ENCODE results near the gene PHF19. TPM values are rescaled to one million over a fixed set of nuclear protein-coding genes. Genes with fewer than 3 reads are reported as not detected.

The PHF19 gene
- total RNA-seq, 1 experiment from 2014 or later, result 76.3 TPM

- H3K4me3 ChIP-seq (ENCODE audit: low read depth, low read length), result no peak overlapping the region
- no peaks in the 10 kb centered on the region for H3K36me3 ChIP-seq (ENCODE audit: control insufficient read depth, insufficient read depth, low read length)
- Mint-ChIP-seq H3K4me1 (ENCODE audit: low read depth, unreplicated experiment) (no peaks in the 10 kb centered on the region), H3K27ac (ENCODE audit: unreplicated experiment) (no peak overlapping the region), H3K36me3 (ENCODE audit: insufficient read depth, unreplicated experiment) (no peaks in the 10 kb centered on the region), H3K27me3 (ENCODE audit: insufficient read depth, unreplicated experiment) (peaks cover 2% of the 10 kb centered on the region), H3K9me3 (ENCODE audit: unreplicated experiment) (no peaks in the 10 kb centered on the region), H3K4me3 (ENCODE audit: unreplicated experiment) (no peak overlapping the region)
- no peak for TF ChIP-seq CTCF (IDR thresholded peaks at IDR 0.05; ENCODE audit: insufficient read depth in 1 of 2, low read depth in 1 of 2, low read length in 1 of 2, severe bottlenecking in 1 of 2, unreplicated experiment in 1 of 2)
- ChIA-PET POLR2A (no interaction called here), CTCF (no interaction called here)
- DNase-seq, result no peak
- H3K4me1 ChIP-seq, result no peaks in the 10 kb centered on the region
- no TSS peak for BruUV-seq (replicated peaks)
- H3K27me3 ChIP-seq (replicated peaks; ENCODE audit: control insufficient read depth, insufficient read depth, low read length), result no peaks in the 10 kb centered on the region; the same call in 1 of the 2 replicates
- H3K9me3 ChIP-seq, result no peaks in the 10 kb centered on the region
- intact Hi-C loops (cut with micrococcal nuclease; ENCODE audit: unreplicated experiment), result no loop called here
Measured at GRCh38 chr9:120898396-120898795, 21.4 kb upstream of the PHF19 start.

GRCh38 chr9:120895951-120896350 lies 19.0 kb upstream of the PHF19 start:
- no peaks in the 10 kb centered on the region for H3K27me3 ChIP-seq (replicated peaks; ENCODE audit: control insufficient read depth, insufficient read depth, low read length)
- H3K4me1 Mint-ChIP-seq (ENCODE audit: low read depth, unreplicated experiment), result peaks cover 2% of the 10 kb centered on the region
- no peak overlapping the region for H3K4me3 ChIP-seq (ENCODE audit: low read depth, low read length)
- BruUV-seq (replicated peaks), result no TSS peak
- H3K27ac Mint-ChIP-seq (ENCODE audit: unreplicated experiment), result no peak overlapping the region
- CTCF ChIA-PET, result no interaction called here
- TF ChIP-seq CTCF (IDR thresholded peaks at IDR 0.05; ENCODE audit: insufficient read depth in 1 of 2, low read depth in 1 of 2, low read length in 1 of 2, severe bottlenecking in 1 of 2, unreplicated experiment in 1 of 2), result no peak
- H3K27me3 Mint-ChIP-seq (ENCODE audit: insufficient read depth, unreplicated experiment), result peaks cover 2% of the 10 kb centered on the region
- intact Hi-C loops (cut with micrococcal nuclease; ENCODE audit: unreplicated experiment), result no loop called here
- no peaks in the 10 kb centered on the region for H3K4me1 ChIP-seq
- DNase-seq, result no peak
- no peak overlapping the region for H3K4me3 Mint-ChIP-seq (ENCODE audit: unreplicated experiment)
- no peaks in the 10 kb centered on the region for H3K9me3 ChIP-seq
- no peaks in the 10 kb centered on the region for H3K36me3 Mint-ChIP-seq (ENCODE audit: insufficient read depth, unreplicated experiment)
- H3K9me3 Mint-ChIP-seq (ENCODE audit: unreplicated experiment), result no peaks in the 10 kb centered on the region
- H3K36me3 ChIP-seq (ENCODE audit: control insufficient read depth, insufficient read depth, low read length), result no peaks in the 10 kb centered on the region
- POLR2A ChIA-PET, result no interaction called here

GRCh38 chr9:120894321-120895148 lies 17.5 kb upstream of the PHF19 start:
- no TSS peak for BruUV-seq (replicated peaks)
- Histone ChIP-seq H3K27me3 (replicated peaks; ENCODE audit: control insufficient read depth, insufficient read depth, low read length) (no peaks in the 10 kb centered on the region), H3K4me1 (no peaks in the 10 kb centered on the region), H3K9me3 (no peaks in the 10 kb centered on the region), H3K4me3 (ENCODE audit: low read depth, low read length) (no peak overlapping the region), H3K36me3 (ENCODE audit: control insufficient read depth, insufficient read depth, low read length) (no peaks in the 10 kb centered on the region)
- no peaks in the 10 kb centered on the region for H3K9me3 Mint-ChIP-seq (ENCODE audit: unreplicated experiment)
- H3K27ac Mint-ChIP-seq (ENCODE audit: unreplicated experiment), result no peak overlapping the region
- no peak overlapping the region for H3K4me3 Mint-ChIP-seq (ENCODE audit: unreplicated experiment)
- no peaks in the 10 kb centered on the region for H3K36me3 Mint-ChIP-seq (ENCODE audit: insufficient read depth, unreplicated experiment)
- no peaks in the 10 kb centered on the region for H3K27me3 Mint-ChIP-seq (ENCODE audit: insufficient read depth, unreplicated experiment)
- POLR2A ChIA-PET, result no interaction called here
- CTCF ChIA-PET, result no interaction called here
- no peak for TF ChIP-seq CTCF (IDR thresholded peaks at IDR 0.05; ENCODE audit: insufficient read depth in 1 of 2, low read depth in 1 of 2, low read length in 1 of 2, severe bottlenecking in 1 of 2, unreplicated experiment in 1 of 2)
- no peak for DNase-seq
- peaks cover 8% of the 10 kb centered on the region for H3K4me1 Mint-ChIP-seq (ENCODE audit: low read depth, unreplicated experiment)
- intact Hi-C loops (cut with micrococcal nuclease; ENCODE audit: unreplicated experiment), result no loop called here

Measured in Caco-2 (cell line).